RWPE2 (cell line): ENCODE data around the gene ZMYND11.

Source experiments
- ATAC-seq: fragments of 200-7000 bp; cut with Tn5 transposase; 3 replicates; pipeline ENCODE4 v1.9.1; 2021; ENCODE audit warnings: low read depth
- DNase-seq: peaks from one replicate; pipeline ENCODE4 v3.0.0-alpha.2; 2020; ENCODE audit warnings: low spot score
- H3K27ac ChIP-seq: fragments of 450-650 bp; 2 replicates; pipeline ENCODE4 v1.5.1; 2017; ENCODE audit warnings: mild to moderate bottlenecking; ENCODE audit not compliant: poor library complexity, severe bottlenecking
- H3K27me3 ChIP-seq: fragments of 250-450 bp; sonication (Bioruptor Pico); 2 replicates; pipeline ENCODE4 v1.5.1; 2021; ENCODE audit warnings: mild to moderate bottlenecking, moderate library complexity; ENCODE audit not compliant: insufficient read depth, poor library complexity, severe bottlenecking
- H3K36me3 ChIP-seq: fragments of 250-450 bp; sonication (Bioruptor Pico); 2 replicates; pipeline ENCODE4 v1.5.1; 2020; ENCODE audit warnings: low read depth, mild to moderate bottlenecking, moderate library complexity
- H3K4me1 ChIP-seq: fragments of 250-450 bp; sonication (Bioruptor Pico); 2 replicates; pipeline ENCODE4 v1.5.1; 2021; ENCODE audit warnings: mild to moderate bottlenecking, moderate library complexity; ENCODE audit not compliant: insufficient read depth, poor library complexity, severe bottlenecking
- H3K4me3 ChIP-seq: fragments of 250-450 bp; sonication (Bioruptor Pico); 2 replicates; pipeline ENCODE4 v1.5.1; 2021; ENCODE audit warnings: mild to moderate bottlenecking, moderate library complexity; ENCODE audit not compliant: severe bottlenecking
- H3K9me3 ChIP-seq: fragments of 250-450 bp; sonication (Bioruptor Pico); 2 replicates; pipeline ENCODE4 v1.5.1; 2021; ENCODE audit warnings: mild to moderate bottlenecking, moderate library complexity; ENCODE audit not compliant: severe bottlenecking
- TF ChIP-seq, protein P1 (sequence below): fragments of 450-650 bp; IDR thresholded peaks from one replicate; pipeline ENCODE4 v1.5.1; 2017; ENCODE audit warnings: mild to moderate bottlenecking, moderate library complexity; ENCODE audit not compliant: poor library complexity, severe bottlenecking

Gene ZMYND11

DNA sequence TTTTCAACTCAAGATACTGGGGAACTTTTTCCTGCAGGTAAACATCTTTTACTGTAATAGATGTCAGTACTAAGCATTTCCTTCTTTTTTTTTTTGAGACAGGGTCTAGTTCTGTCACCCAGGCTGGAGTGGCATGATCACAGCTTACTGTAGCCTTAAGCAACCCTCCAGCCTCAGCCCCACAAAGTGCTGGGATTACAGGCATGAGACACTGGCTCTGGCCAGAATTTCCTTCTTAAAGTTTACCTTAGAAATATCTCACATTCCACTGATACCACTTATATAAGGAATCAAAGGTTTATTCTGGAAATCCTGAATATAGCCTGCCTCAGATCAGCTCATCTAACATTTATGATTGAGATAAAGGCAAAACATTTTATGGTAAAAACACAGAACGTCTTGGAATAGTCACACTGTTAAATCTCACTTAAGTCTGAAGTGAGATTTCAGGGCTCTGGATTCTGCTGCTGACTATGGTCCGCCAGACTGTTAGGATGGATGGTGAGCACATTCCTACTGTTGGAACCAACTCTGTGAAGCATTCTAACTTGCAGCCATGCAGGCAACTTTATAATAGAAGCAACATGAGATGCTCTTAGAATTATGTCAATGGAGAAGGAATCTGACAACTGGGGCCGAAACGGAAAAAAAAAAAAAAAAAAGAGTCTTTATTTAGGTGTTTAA is 151.9 kb downstream of the ZMYND11 start:
- TF ChIP-seq, protein P1, sequence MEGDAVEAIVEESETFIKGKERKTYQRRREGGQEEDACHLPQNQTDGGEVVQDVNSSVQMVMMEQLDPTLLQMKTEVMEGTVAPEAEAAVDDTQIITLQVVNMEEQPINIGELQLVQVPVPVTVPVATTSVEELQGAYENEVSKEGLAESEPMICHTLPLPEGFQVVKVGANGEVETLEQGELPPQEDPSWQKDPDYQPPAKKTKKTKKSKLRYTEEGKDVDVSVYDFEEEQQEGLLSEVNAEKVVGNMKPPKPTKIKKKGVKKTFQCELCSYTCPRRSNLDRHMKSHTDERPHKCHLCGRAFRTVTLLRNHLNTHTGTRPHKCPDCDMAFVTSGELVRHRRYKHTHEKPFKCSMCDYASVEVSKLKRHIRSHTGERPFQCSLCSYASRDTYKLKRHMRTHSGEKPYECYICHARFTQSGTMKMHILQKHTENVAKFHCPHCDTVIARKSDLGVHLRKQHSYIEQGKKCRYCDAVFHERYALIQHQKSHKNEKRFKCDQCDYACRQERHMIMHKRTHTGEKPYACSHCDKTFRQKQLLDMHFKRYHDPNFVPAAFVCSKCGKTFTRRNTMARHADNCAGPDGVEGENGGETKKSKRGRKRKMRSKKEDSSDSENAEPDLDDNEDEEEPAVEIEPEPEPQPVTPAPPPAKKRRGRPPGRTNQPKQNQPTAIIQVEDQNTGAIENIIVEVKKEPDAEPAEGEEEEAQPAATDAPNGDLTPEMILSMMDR, result no peak
- no peak for ATAC-seq
- H3K9me3 ChIP-seq, result no peaks in the 10 kb centered on the region
- no peaks in the 10 kb centered on the region for H3K27me3 ChIP-seq
- no peak overlapping the region for H3K4me3 ChIP-seq
- H3K4me1 ChIP-seq, result no peaks in the 10 kb centered on the region
- DNase-seq, result no peak
- no peaks in the 10 kb centered on the region for H3K36me3 ChIP-seq
- no peak overlapping the region for H3K27ac ChIP-seq

DNA sequence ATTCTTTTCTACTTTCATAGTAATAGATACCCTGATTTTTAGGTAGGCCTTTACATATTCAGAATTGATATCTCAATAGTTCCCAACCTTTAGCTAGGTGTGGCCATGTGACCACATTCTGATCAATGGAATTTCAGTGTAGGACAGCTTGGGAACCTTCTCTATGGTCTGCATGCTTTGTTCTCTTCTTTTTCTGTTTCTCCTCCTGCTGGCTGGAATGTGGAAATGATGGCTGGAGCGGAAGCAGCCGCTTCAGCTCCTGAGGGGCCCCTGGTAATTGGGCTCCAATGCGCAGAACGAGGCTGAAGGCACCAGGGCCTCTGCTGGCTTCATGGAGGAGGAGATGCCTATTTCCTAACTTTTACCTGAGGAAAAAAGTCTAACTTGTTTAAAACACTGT is 152.6 kb downstream of the ZMYND11 start:
- TF ChIP-seq, protein P1, result no peak
- no peaks in the 10 kb centered on the region for H3K27me3 ChIP-seq
- H3K27ac ChIP-seq, result no peak overlapping the region
- H3K4me3 ChIP-seq, result no peak overlapping the region
- H3K36me3 ChIP-seq, result no peaks in the 10 kb centered on the region
- DNase-seq (no peak), ATAC-seq (no peak)
- H3K4me1 ChIP-seq, result no peaks in the 10 kb centered on the region
- H3K9me3 ChIP-seq, result no peaks in the 10 kb centered on the region

DNA sequence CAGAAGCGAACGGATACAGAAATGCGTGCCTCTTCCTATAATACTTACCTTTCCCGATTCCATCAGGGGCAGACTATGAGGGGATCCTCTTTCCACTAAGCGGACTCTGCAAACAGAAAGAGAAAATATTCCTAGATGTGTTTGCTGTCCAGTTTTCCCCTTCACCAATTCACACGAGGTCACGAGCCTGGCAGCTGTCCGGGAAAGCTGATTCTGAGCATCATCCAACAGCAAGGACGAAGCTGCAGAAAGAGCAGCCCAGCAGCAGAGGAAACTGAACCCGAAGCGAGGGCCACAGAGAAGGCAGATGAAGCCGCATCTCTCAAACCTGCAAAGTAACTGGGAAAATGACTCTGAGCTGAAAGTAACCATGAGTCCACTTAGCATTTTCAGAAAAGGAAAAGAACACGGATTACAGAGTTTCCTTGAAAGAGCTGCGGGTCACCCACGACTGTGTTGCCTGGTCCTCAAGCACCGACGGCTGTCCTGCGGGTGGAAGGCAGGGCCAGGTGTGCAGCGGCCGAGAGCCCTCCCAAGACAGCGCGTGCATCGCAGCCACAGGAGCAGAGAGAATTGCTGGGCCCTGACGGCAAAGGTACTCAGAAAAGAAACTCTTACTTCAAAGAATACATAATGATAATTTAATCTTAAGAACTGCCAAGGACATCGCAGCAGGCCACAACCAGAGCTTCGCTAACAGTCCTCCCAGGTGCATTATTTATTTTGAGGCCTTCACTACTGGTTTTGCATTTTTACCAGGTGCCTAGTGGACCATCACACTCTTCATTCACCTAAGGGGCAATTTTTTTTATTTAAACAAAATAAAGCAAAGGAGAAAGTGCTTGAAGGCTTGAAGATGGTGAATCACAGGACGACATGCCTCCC is 153.3 kb downstream of the ZMYND11 start:
- H3K36me3 ChIP-seq, result no peaks in the 10 kb centered on the region
- no peak for DNase-seq
- no peaks in the 10 kb centered on the region for H3K9me3 ChIP-seq
- H3K4me3 ChIP-seq, result no peak overlapping the region
- H3K27ac ChIP-seq, result no peak overlapping the region
- H3K4me1 ChIP-seq, result no peaks in the 10 kb centered on the region
- no peaks in the 10 kb centered on the region for H3K27me3 ChIP-seq
- ATAC-seq, result no peak
- TF ChIP-seq, protein P1, result no peak

DNA sequence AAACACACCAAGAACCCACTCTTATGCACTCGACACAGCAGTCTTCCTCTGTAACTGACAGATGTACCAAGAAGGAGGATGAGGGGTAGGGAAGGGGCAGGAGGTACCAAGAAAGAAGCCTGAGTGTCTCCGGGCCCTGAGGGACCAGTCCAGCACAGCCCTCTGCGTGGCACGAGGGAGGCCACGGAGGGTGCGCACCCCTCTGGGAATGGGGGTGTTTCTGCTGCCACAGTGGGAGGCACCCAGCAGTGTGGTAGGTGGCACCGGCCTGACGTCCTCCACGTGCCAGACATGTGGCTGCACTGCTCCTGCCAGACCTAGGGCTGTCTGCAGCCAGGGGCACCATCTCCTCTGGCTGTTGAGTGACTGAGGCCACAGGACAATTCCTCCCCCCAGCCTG is 154.3 kb downstream of the ZMYND11 start:
- ATAC-seq (no peak), DNase-seq (no peak)
- no peak overlapping the region for H3K27ac ChIP-seq
- no peaks in the 10 kb centered on the region for H3K36me3 ChIP-seq
- H3K4me1 ChIP-seq, result no peaks in the 10 kb centered on the region
- no peak overlapping the region for H3K4me3 ChIP-seq
- H3K9me3 ChIP-seq, result no peaks in the 10 kb centered on the region
- TF ChIP-seq, protein P1, result no peak
- H3K27me3 ChIP-seq, result no peaks in the 10 kb centered on the region
